Panc1 (cell line): ENCODE data around the gene ACTRT2.

ENCODE experiments used
- POLR2AphosphoS5 ChIP-seq: IDR thresholded peaks from 2 replicates; pipeline ENCODE4 v1.6.1; 2012; ENCODE audit warnings: mild to moderate bottlenecking, low read depth, low read length, moderate library complexity
- REST ChIP-seq, 2 experiments: IDR thresholded peaks; 2 replicates each; pipeline ENCODE4 v1.6.1; 2011 to 2012; ENCODE audit warnings: low read depth in 2 of 2, control low read depth in 1 of 2, low read length in 1 of 2, mild to moderate bottlenecking in 1 of 2, moderate library complexity in 1 of 2; ENCODE audit not compliant: insufficient read depth in 1 of 2
- SIN3A ChIP-seq: IDR thresholded peaks from 2 replicates; pipeline ENCODE4 v1.6.1; 2012; ENCODE audit warnings: low read depth, mild to moderate bottlenecking, low read length, moderate library complexity, borderline replicate concordance; ENCODE audit not compliant: insufficient read depth
- TF ChIP-seq, protein P1 (sequence below): fragments of 450-650 bp; IDR thresholded peaks from 2 replicates; pipeline ENCODE4 v1.5.1; 2017; ENCODE audit warnings: mild to moderate bottlenecking

DNA sequence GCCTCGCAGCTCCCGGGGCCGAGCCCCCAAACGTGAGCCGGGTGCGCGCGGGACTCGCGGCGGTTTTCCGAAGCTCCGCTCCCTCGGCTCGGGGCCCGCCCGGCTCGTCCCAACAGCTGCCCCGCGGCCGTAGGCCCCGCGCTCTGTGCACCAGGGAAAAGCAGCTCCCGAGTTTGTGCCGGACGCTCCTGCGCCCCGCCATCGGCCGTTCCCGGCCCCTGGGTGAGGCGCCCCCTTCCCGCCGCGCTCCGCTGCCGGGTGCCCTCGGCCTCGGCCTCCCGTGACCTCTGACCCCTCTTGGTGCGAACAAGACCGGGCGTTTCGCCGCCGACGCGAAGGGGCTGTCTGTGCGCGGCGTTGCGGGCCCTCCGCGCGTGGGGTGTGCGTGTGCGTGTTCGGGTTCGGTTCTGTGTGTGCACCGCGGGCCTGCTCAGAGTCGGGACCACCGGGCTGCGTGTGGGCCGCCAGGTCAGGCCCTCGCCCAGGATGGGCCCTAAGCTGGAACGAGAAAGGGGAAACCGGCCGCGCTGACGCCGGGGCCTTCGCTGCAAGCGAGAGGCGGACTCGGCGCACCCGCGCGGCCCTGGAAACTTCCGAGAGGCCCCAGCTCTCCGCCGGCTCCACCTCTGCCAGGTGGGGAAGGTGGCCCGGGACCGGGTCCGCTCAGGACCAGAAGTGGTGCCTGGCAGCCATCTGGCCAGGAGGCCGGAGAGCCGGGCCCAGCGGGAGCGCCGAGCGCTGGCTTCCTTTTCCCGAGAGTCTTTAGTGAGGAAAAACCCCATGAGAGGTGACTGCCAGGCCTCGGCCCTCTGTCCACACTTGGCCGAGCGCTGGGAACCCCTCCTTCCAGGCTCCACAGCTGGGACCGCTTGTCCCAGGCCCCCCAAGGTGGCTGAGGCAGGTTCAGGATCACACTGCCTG is 49.6 kb downstream of the ACTRT2 start:
- TF ChIP-seq, protein P1, sequence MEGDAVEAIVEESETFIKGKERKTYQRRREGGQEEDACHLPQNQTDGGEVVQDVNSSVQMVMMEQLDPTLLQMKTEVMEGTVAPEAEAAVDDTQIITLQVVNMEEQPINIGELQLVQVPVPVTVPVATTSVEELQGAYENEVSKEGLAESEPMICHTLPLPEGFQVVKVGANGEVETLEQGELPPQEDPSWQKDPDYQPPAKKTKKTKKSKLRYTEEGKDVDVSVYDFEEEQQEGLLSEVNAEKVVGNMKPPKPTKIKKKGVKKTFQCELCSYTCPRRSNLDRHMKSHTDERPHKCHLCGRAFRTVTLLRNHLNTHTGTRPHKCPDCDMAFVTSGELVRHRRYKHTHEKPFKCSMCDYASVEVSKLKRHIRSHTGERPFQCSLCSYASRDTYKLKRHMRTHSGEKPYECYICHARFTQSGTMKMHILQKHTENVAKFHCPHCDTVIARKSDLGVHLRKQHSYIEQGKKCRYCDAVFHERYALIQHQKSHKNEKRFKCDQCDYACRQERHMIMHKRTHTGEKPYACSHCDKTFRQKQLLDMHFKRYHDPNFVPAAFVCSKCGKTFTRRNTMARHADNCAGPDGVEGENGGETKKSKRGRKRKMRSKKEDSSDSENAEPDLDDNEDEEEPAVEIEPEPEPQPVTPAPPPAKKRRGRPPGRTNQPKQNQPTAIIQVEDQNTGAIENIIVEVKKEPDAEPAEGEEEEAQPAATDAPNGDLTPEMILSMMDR = no peak
- no peak for TF ChIP-seq REST (IDR thresholded peaks at IDR 0.05; ENCODE audit: insufficient read depth in 1 of 2, low read depth in 2 of 2, low read length in 1 of 2)
- TF ChIP-seq SIN3A = no peak
- no peak for TF ChIP-seq POLR2AphosphoS5
